Peyer's patch (tissue), 4 donors: ENCODE results near the gene IQCH. TPM values are rescaled to one million over a fixed set of nuclear protein-coding genes. Genes with fewer than 3 reads are reported as not detected.
"Not testable (repeated sequence)": the region's sequence is repeated elsewhere in the genome, so short reads cannot be mapped to it uniquely, and the experiment has no call there.

ENCODE experiments used
- DNase-seq, 3 donors: peaks; one replicate each; pipeline ENCODE4 v3.0.0-alpha.2; 2017 to 2019
- H3K27ac ChIP-seq, 4 donors: fragments of 200-600 bp; sonication (generic); one replicate each; pipeline ENCODE4 v1.5.1; 2016 to 2019
- H3K27me3 ChIP-seq, 2 donors: fragments of 200-600 bp; sonication (generic); one replicate each; pipeline ENCODE4 v1.5.1; 2019
- H3K36me3 ChIP-seq, 3 donors: fragments of 200-600 bp; sonication (generic); one replicate each; pipeline ENCODE4 v1.5.1; 2016 to 2019
- H3K4me1 ChIP-seq, 4 donors: fragments of 200-600 bp; sonication (generic); one replicate each; pipeline ENCODE4 v1.5.1; 2016 to 2019
- H3K4me3 ChIP-seq, 4 donors: fragments of 200-600 bp; sonication (generic); 1 replicate in 3 of 4; 2 replicates in 1 of 4; pipeline ENCODE4 v1.5.1; 2016 to 2019; ENCODE audit warnings: mild to moderate bottlenecking in 1 of 4
- H3K9me3 ChIP-seq, 4 donors: fragments of 200-600 bp; sonication (generic); one replicate each; pipeline ENCODE4 v1.5.1; 2016 to 2019; ENCODE audit warnings: mild to moderate bottlenecking in 1 of 4
- POLR2A ChIP-seq, 2 donors: fragments of 450-650 bp; IDR thresholded peaks; one replicate each; pipeline ENCODE4 v1.5.1; 2017; ENCODE audit warnings: antibody characterized with exemption in 2 of 2, mild to moderate bottlenecking in 2 of 2, moderate library complexity in 2 of 2
- total RNA-seq, 4 donors: library from RNA; depleted of rRNA; stranded (reverse); fragments of >200 nt; gene quantifications; one replicate each; pipeline ENCODE4 v1.1.0, GENCODE V29; 2016
- TF ChIP-seq, protein P1 (sequence below), 6 experiments: fragments of 450-650 bp in 4 of 6; fragments of 200-600 bp in 2 of 6; sonication (generic) in 1 of 6; IDR thresholded peaks; one replicate each; pipeline ENCODE4 v1.5.1; 2017 to 2019; ENCODE audit warnings: antibody characterized with exemption in 6 of 6, mild to moderate bottlenecking in 3 of 6, moderate library complexity in 1 of 6

Gene IQCH
- total RNA-seq, 4 donors from 2014 or later = 0.53 to 1.2 (median 0.88) TPM

DNA sequence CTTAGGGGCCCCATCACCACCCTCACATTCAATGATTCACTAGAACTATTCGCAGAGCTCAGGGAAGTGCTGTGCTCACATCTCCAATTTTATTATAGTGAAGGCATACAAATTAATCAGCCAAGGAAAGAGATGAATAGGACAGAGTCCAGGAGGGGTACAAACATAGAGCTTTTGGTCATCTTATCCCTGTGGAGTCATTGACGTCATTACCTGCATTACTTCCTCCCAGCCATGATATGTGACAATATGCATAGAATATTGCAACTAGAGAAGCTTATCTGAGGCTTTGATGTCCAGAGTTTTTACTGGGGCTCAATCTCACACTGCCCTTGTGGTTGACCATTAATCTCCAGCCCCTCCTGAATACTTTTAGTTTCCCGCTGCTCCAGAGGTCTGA, 1.5 kb downstream of the IQCH start:
- no peak for DNase-seq
- Histone ChIP-seq H3K4me1 (peaks cover 0 to 10% (median 4%) of the 10 kb centered on the region in 4 donors), H3K27ac (no peak overlapping the region), H3K4me3 (no peak overlapping the region), H3K9me3 (no peaks in the 10 kb centered on the region), H3K36me3 (no peaks in the 10 kb centered on the region), H3K27me3 (no peaks in the 10 kb centered on the region)
- TF ChIP-seq, protein P1, sequence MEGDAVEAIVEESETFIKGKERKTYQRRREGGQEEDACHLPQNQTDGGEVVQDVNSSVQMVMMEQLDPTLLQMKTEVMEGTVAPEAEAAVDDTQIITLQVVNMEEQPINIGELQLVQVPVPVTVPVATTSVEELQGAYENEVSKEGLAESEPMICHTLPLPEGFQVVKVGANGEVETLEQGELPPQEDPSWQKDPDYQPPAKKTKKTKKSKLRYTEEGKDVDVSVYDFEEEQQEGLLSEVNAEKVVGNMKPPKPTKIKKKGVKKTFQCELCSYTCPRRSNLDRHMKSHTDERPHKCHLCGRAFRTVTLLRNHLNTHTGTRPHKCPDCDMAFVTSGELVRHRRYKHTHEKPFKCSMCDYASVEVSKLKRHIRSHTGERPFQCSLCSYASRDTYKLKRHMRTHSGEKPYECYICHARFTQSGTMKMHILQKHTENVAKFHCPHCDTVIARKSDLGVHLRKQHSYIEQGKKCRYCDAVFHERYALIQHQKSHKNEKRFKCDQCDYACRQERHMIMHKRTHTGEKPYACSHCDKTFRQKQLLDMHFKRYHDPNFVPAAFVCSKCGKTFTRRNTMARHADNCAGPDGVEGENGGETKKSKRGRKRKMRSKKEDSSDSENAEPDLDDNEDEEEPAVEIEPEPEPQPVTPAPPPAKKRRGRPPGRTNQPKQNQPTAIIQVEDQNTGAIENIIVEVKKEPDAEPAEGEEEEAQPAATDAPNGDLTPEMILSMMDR (IDR thresholded peaks at IDR 0.05) = no peak
- TF ChIP-seq POLR2A (IDR thresholded peaks at IDR 0.05) = no peak

DNA sequence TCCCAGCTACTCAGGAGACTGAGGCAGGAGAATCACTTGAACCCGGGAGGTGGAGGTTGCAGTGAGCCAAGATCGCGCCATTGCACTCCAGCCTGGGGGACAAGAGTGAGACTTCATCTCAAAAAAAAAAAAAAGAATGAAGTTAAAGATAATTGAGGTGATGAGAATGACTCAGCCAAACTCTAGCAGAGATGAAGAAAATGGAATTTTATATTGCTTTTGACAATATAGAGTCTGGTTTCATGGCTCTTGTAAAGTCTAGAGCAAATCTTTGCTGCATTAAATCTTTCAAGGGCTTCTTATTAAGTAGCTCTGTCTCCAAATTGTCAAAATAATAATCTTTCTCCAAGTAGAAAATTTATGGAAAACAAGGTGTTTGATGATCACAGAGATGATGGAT, 3.8 kb downstream of the IQCH start:
- not testable (repeated sequence) for H3K4me3 ChIP-seq, H3K27ac ChIP-seq, H3K27me3 ChIP-seq, H3K4me1 ChIP-seq, H3K36me3 ChIP-seq, DNase-seq, H3K9me3 ChIP-seq

DNA sequence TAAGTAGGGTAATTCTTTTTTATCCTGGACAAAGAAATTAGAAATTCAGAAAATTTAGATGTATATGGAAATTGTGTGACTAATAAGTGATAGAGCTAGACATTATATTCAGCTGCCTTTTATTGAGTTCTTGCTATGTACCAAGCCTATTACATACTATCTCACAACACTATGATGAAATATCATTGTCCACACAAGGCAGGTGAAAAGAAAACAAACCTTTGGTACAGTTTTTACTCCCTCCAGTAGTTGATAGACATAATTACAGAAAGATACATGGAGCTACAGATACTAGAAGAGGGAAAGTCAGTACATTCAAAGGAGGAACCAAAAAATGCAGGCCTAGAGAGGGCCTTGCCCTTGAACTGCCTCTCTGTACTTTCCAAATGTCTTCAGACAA, 4.8 kb downstream of the IQCH start:
- no peaks in the 10 kb centered on the region for H3K27me3 ChIP-seq
- H3K4me1 ChIP-seq = no peaks in the 10 kb centered on the region
- TF ChIP-seq, protein P1 (IDR thresholded peaks at IDR 0.05) = no peak
- TF ChIP-seq POLR2A (IDR thresholded peaks at IDR 0.05) = no peak
- no peak for DNase-seq
- no peaks in the 10 kb centered on the region for H3K36me3 ChIP-seq
- no peak overlapping the region for H3K4me3 ChIP-seq
- H3K9me3 ChIP-seq = no peaks in the 10 kb centered on the region
- no peak overlapping the region for H3K27ac ChIP-seq

DNA sequence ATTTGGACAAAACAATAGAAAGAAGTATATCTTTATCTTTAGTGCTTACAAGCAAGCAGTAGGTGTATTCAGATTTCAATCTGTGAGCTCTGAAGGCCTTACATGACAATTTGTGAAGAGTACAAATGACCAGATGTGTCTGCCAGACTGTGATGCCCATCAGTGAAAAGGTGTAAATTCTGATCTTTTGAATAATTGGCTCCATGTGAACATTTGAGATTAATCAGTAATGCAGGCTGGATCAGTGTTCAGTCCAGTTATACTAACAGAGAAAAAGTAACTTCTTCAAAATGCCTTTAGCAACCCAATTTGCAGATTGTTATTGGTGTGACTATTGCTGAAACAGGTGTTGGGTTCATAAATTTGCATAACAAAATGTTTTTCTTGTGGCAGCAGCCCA, 5.2 kb downstream of the IQCH start:
- Histone ChIP-seq H3K9me3 (no peaks in the 10 kb centered on the region), H3K27ac (no peak overlapping the region)

GRCh38 chr15:67266870-67267269, 12.3 kb downstream of the IQCH start:
- Histone ChIP-seq H3K4me3 (no peak overlapping the region), H3K9me3 (no peaks in the 10 kb centered on the region), H3K27me3 (no peaks in the 10 kb centered on the region), H3K27ac (no peak overlapping the region), H3K4me1 (no peaks in the 10 kb centered on the region), H3K36me3 (no peaks in the 10 kb centered on the region)
- TF ChIP-seq POLR2A (IDR thresholded peaks at IDR 0.05) = no peak
- TF ChIP-seq, protein P1 (IDR thresholded peaks at IDR 0.05) = no peak
- DNase-seq = no peak

More for the DNA sequence above, 5.2 kb downstream of the IQCH start:
- DNase-seq = no peak
- no peak overlapping the region for H3K4me3 ChIP-seq
- H3K27me3 ChIP-seq = no peaks in the 10 kb centered on the region
- H3K4me1 ChIP-seq = no peaks in the 10 kb centered on the region
- H3K36me3 ChIP-seq = no peaks in the 10 kb centered on the region
- TF ChIP-seq POLR2A (IDR thresholded peaks at IDR 0.05) = no peak
- TF ChIP-seq, protein P1 (IDR thresholded peaks at IDR 0.05) = no peak

DNA sequence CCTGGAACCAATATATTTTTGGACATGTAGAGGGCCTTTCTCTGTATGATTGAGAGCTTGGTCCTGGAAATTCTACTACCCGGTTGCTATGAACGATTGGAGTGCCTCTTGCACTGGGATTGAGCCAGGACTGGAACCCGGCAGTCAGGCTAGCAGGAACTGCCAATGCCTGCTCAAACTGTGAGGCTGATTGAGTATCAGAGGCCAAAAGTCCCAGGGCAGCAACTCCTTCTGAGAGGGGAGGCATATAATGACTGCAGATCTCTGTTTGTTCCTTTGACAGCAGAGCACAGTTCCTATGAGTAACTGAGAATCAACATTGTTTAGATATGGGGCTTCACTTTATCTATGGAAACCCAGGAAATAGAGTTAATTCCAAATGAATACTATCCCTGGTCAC, 12.9 kb downstream of the IQCH start:
- Histone ChIP-seq H3K27ac (no peak overlapping the region), H3K27me3 (no peaks in the 10 kb centered on the region), H3K4me3 (no peak overlapping the region), H3K36me3 (no peaks in the 10 kb centered on the region), H3K4me1 (no peaks in the 10 kb centered on the region), H3K9me3 (no peaks in the 10 kb centered on the region)
- no peak for TF ChIP-seq POLR2A (IDR thresholded peaks at IDR 0.05)
- TF ChIP-seq, protein P1 (IDR thresholded peaks at IDR 0.05) = no peak
- no peak for DNase-seq
